Dendritic cell treated with granulocyte-macrophage colony-stimulating factor and Interleukin-4, amounts not matched to agents 40 ng/mL and 50 ng/mL, for 4 days (primary cell): ENCODE measurements around the gene AREG.
"Not testable (repeated sequence)": the region's sequence is repeated elsewhere in the genome, so short reads cannot be mapped to it uniquely, and the experiment has no call there.

Source experiments
- H3K27ac Mint-ChIP-seq: one replicate; pipeline ENCODE4 v1.8.0; 2022; ENCODE audit warnings: mild to moderate bottlenecking, mixed read lengths
- H3K27me3 Mint-ChIP-seq: one replicate; pipeline ENCODE4 v1.8.0; 2022; ENCODE audit warnings: mild to moderate bottlenecking, mixed read lengths
- H3K36me3 Mint-ChIP-seq: one replicate; pipeline ENCODE4 v1.8.0; 2022; ENCODE audit warnings: low read depth, mixed read lengths
- H3K4me1 Mint-ChIP-seq: one replicate; pipeline ENCODE4 v1.8.0; 2022; ENCODE audit warnings: low read depth, mixed read lengths
- H3K4me3 Mint-ChIP-seq: one replicate; pipeline ENCODE4 v1.8.0; 2022; ENCODE audit warnings: mild to moderate bottlenecking, moderate library complexity, mixed read lengths
- H3K9me3 Mint-ChIP-seq: one replicate; pipeline ENCODE4 v1.8.0; 2022; ENCODE audit warnings: mixed read lengths
- intact Hi-C: fragments of 100-400 bp; cut with micrococcal nuclease; formaldehyde crosslinking; loops from one replicate; pipeline ENCODE4 v1.15.0; 2022

AREG gene

GRCh38 chr4:74444891-74445642, at the start of gene AREG:
Gene AREG (plus strand): TSS chr4:74445136. CDS start chr4:74445346, 210 bp downstream.
- no peaks in the 10 kb centered on the region for H3K9me3 Mint-ChIP-seq
- H3K27me3 Mint-ChIP-seq: peaks cover 3% of the 10 kb centered on the region
- peaks cover 5% of the 10 kb centered on the region for H3K4me1 Mint-ChIP-seq
- H3K36me3 Mint-ChIP-seq: peaks cover 8% of the 10 kb centered on the region
- peak within 1 kb of the TSS; percentile 85 for H3K27ac Mint-ChIP-seq
- peak within 1 kb of the TSS; percentile 92 for H3K4me3 Mint-ChIP-seq
- intact Hi-C loops: loop anchor here (5.0 kb wide), 1 partner anchor 123 kb away; no protein-coding TSS in a partner anchor

GRCh38 chr4:74395633-74396032, 49.3 kb upstream of the AREG start:
- H3K27me3 Mint-ChIP-seq: no peaks in the 10 kb centered on the region
- H3K4me3 Mint-ChIP-seq: no peak overlapping the region
- no peaks in the 10 kb centered on the region for H3K4me1 Mint-ChIP-seq
- H3K36me3 Mint-ChIP-seq: peaks cover 6% of the 10 kb centered on the region
- intact Hi-C loops: no loop called here
- no peak overlapping the region for H3K27ac Mint-ChIP-seq
- no peaks in the 10 kb centered on the region for H3K9me3 Mint-ChIP-seq

- peak overlapping the region; percentile 86 for H3K4me3 Mint-ChIP-seq
- intact Hi-C loops: no loop called here
- H3K9me3 Mint-ChIP-seq: no peaks in the 10 kb centered on the region
- no peaks in the 10 kb centered on the region for H3K27me3 Mint-ChIP-seq
- no peaks in the 10 kb centered on the region for H3K4me1 Mint-ChIP-seq
- peaks cover 6% of the 10 kb centered on the region for H3K36me3 Mint-ChIP-seq
- H3K27ac Mint-ChIP-seq: peak overlapping the region; percentile 91
Observed at GRCh38 chr4:74397748-74398426, 47.0 kb upstream of the AREG start.

GRCh38 chr4:74398894-74399589, 45.9 kb upstream of the AREG start:
- H3K27me3 Mint-ChIP-seq, H3K36me3 Mint-ChIP-seq, H3K9me3 Mint-ChIP-seq, intact Hi-C loops, H3K4me1 Mint-ChIP-seq: not testable (repeated sequence)
- H3K4me3 Mint-ChIP-seq: peak overlapping the region; percentile 86
- peak overlapping the region; percentile 91 for H3K27ac Mint-ChIP-seq

GRCh38 chr4:74400395-74400794, 44.5 kb upstream of the AREG start:
- Mint-ChIP-seq H3K36me3 (peaks cover 6% of the 10 kb centered on the region), H3K27ac (no peak overlapping the region), H3K4me1 (no peaks in the 10 kb centered on the region), H3K4me3 (no peak overlapping the region), H3K9me3 (no peaks in the 10 kb centered on the region), H3K27me3 (no peaks in the 10 kb centered on the region)
- intact Hi-C loops: no loop called here

- no peaks in the 10 kb centered on the region for H3K9me3 Mint-ChIP-seq
- H3K27ac Mint-ChIP-seq: no peak overlapping the region
- no peaks in the 10 kb centered on the region for H3K4me1 Mint-ChIP-seq
- intact Hi-C loops: no loop called here
- H3K4me3 Mint-ChIP-seq: no peak overlapping the region
- no peaks in the 10 kb centered on the region for H3K27me3 Mint-ChIP-seq
- H3K36me3 Mint-ChIP-seq: peaks cover 6% of the 10 kb centered on the region
Observed at GRCh38 chr4:74402692-74403456, 42.1 kb upstream of the AREG start.

- H3K4me1 Mint-ChIP-seq: no peaks in the 10 kb centered on the region
- H3K9me3 Mint-ChIP-seq: no peaks in the 10 kb centered on the region
- H3K36me3 Mint-ChIP-seq: no peaks in the 10 kb centered on the region
- H3K4me3 Mint-ChIP-seq: no peak overlapping the region
- H3K27me3 Mint-ChIP-seq: no peaks in the 10 kb centered on the region
- H3K27ac Mint-ChIP-seq: no peak overlapping the region
- intact Hi-C loops: no loop called here
Observed at GRCh38 chr4:74407891-74408290, 37.0 kb upstream of the AREG start.

- no peaks in the 10 kb centered on the region for H3K27me3 Mint-ChIP-seq
- no peaks in the 10 kb centered on the region for H3K36me3 Mint-ChIP-seq
- no peak overlapping the region for H3K4me3 Mint-ChIP-seq
- no peak overlapping the region for H3K27ac Mint-ChIP-seq
- no peaks in the 10 kb centered on the region for H3K9me3 Mint-ChIP-seq
- no peaks in the 10 kb centered on the region for H3K4me1 Mint-ChIP-seq
- intact Hi-C loops: no loop called here
Observed at GRCh38 chr4:74408639-74409038, 36.3 kb upstream of the AREG start.

- Mint-ChIP-seq H3K27ac (no peak overlapping the region), H3K9me3 (no peaks in the 10 kb centered on the region), H3K36me3 (no peaks in the 10 kb centered on the region), H3K4me1 (no peaks in the 10 kb centered on the region), H3K4me3 (no peak overlapping the region), H3K27me3 (no peaks in the 10 kb centered on the region)
- intact Hi-C loops: no loop called here
Observed at GRCh38 chr4:74410272-74410671, 34.7 kb upstream of the AREG start.

- H3K36me3 Mint-ChIP-seq: no peaks in the 10 kb centered on the region
- intact Hi-C loops: no loop called here
- H3K4me3 Mint-ChIP-seq: no peak overlapping the region
- no peaks in the 10 kb centered on the region for H3K4me1 Mint-ChIP-seq
- H3K27ac Mint-ChIP-seq: no peak overlapping the region
- no peaks in the 10 kb centered on the region for H3K27me3 Mint-ChIP-seq
- H3K9me3 Mint-ChIP-seq: no peaks in the 10 kb centered on the region
Observed at GRCh38 chr4:74412225-74412624, 32.7 kb upstream of the AREG start.

GRCh38 chr4:74413265-74413664, 31.7 kb upstream of the AREG start:
- intact Hi-C loops: no loop called here
- no peaks in the 10 kb centered on the region for H3K27me3 Mint-ChIP-seq
- no peak overlapping the region for H3K4me3 Mint-ChIP-seq
- no peak overlapping the region for H3K27ac Mint-ChIP-seq
- no peaks in the 10 kb centered on the region for H3K9me3 Mint-ChIP-seq
- H3K36me3 Mint-ChIP-seq: no peaks in the 10 kb centered on the region
- H3K4me1 Mint-ChIP-seq: no peaks in the 10 kb centered on the region

GRCh38 chr4:74414149-74414809, 30.7 kb upstream of the AREG start:
- Mint-ChIP-seq H3K27me3 (no peaks in the 10 kb centered on the region), H3K27ac (no peak overlapping the region), H3K9me3 (no peaks in the 10 kb centered on the region), H3K4me1 (no peaks in the 10 kb centered on the region), H3K4me3 (no peak overlapping the region), H3K36me3 (no peaks in the 10 kb centered on the region)
- intact Hi-C loops: no loop called here

- Mint-ChIP-seq H3K27me3 (no peaks in the 10 kb centered on the region), H3K9me3 (no peaks in the 10 kb centered on the region), H3K4me1 (no peaks in the 10 kb centered on the region), H3K27ac (no peak overlapping the region), H3K4me3 (no peak overlapping the region), H3K36me3 (no peaks in the 10 kb centered on the region)
- intact Hi-C loops: no loop called here
Observed at GRCh38 chr4:74415602-74416300, 29.2 kb upstream of the AREG start.
